Nucleus accumbens (tissue), 56 donors: ENCODE data around the gene SPC25.

Experiments used
- DNase-seq, 56 donors: peaks; one replicate each; lab custom pipeline; 2025; lab: John Stamatoyannopoulos, UW

SPC25 gene

DNA sequence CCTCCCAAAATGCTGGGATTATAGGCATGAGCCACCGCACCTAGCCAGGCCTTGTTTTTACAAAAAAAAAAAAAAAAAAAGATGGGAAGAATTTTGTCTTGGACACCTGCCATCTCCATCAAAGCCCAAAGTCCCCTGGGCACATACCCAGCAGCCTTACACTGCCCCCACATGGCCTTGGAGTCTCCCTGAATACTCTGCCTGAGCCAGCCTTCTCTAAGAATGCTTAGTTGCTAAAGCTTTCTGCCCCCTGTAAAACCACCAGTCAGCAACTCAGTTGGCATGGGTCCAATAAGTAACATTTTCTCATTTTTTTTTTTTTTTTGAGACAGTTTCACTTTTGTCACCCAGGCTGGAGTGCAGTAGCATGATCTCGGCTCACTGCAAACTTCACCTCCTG is 40.6 kb downstream of the SPC25 start:
- DNase-seq = peak in 1 of 56 donors; percentile 5

DNA sequence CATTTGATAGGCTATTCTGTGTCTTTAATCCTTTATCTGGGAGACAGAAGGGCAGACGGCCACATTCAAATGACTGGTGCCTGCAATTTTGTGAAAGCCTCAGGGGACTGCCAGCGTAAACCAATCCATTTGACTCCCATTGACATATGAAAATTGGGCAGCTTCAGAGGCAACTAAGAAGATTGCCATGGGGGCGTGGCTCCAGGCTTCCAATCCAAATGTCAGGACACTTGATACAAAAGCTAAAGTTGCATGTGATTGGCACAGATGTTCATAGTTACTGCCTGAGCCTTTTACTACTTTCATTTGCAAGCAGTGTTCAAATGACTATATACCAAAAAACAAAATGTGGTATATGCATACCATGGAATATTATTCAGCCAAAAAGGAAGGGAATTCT is 42.0 kb downstream of the SPC25 start:
- DNase-seq = no peak

DNA sequence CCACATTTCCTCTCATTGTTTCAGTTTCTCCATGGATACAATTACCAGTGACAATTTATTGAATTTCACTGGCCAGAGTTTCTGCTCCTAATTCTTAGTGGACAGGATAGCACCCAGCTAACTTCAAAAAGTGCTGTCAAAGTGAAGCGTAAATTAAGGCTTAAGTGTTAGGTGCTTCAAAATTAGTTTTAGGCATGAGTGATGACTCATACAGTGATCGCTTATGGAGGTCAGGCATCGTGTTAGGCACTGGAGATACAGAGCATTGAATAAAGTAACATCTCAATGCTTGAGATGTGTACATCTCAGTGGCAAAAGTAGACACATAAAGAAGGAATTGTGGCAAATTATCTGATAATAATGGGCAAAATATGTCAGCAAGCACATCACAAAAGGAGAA is 47.0 kb downstream of the SPC25 start:
- no peak for DNase-seq

DNA sequence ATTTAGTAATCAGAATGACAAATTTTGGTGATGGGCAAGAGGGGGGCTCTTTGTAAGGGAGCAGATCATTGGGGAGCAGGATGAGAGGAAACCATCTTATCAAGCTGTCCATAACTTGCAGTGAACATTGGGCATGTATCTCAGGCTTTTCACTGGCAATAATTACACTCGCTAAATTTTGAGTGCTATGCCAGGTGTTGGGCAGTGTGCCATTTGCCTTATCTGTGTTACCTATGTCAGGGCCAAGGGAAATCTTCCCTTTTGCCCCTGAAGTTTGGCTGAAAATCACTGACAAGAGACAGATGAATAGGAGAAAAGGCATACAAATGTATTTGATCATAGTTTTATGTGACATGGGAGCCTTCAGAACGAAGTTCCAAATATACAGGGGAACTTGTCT is 48.8 kb downstream of the SPC25 start:
- DNase-seq = no peak

DNA sequence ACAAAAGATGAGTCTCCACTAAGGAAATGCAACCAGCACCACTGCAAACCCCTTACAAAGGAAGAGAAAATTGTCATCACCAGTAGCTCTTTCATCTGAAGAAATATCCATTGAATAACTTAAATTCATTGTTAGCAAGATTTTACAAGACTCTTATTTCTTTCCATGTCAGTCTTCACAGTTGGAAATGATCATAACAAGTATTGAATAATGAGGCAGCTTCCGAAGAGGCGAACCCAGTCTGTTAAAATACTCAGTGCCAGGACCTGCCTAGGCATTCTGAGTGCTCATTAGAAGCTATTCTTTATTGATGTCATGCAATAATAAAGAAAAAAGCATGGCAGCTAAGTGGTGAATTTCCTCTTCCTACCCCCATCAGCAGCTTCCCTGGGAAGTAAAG is 54.3 kb downstream of the SPC25 start:
- DNase-seq = no peak

DNA sequence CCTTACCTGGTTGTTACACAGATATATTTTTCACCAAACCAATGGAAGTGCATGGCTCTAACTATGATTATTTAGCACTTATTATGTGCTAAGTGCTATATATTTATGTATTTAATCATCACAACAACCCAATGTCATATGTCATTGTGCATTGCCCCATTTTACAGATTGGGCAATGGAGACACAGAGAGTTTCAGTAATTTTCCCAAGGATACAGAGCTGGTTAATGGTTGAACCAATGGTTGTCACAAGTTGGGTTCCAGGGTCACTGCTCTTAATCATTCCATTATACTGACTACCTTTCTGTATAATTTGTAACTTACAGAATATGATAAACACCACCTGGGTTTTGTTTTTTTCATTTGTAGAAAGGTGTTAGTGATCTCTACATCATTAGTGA is 58.6 kb downstream of the SPC25 start:
- DNase-seq = no peak

DNA sequence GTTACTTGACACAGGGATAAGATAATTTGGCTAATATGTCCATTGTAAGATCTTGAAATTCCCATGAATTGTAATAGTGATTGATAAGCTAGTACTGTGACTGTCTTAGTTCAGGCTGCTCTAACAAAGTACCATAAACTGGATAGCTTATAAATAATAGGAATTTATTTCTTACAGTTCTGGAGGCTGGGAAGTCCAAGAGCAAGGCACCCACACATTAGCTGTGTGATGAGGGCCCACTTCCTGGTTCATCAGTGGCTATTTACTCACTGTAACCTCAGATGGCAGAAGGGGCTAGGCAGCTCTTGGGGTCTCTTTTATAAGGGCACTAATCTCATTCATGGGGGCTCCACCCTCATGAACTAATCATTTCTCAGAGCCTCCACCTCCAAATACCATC is 59.3 kb downstream of the SPC25 start:
- DNase-seq = no peak

DNA sequence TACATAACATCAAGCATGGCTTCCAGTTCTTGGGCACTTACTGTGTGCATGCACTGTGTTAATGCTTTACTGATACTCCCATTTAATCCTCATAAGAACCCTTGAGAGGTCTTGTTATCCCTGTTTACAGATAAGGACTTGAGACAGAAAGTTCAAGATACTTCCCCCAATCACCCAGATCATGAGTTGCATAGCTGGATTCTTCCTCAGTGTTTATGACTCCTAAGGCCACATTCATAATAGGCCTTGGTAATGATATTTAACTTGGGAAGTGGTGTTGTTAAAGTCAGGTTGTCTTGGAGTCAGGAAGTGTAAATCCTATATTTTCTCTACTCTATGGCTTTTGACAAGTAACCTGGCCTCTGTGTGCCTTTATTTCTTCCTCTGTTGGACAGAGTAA is 65.1 kb downstream of the SPC25 start:
- no peak for DNase-seq

DNA sequence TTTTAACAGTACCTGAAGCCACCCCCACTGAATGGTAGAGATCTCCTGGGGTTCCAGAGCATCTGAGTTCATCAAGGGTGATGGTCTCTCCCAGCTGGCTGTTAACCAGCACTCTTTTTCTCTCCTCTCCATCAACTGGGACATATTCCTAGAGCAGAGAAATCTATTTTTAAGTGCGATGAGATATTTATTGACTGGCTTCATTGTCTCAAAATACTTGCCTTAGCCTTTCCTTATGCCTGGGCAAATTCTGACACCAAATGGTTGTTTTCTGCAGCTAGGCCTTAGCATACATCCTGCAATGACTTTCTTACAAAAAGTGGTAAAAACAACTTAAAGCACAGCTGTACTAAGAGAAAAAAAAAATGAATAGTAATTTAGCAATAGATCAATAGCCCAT is 68.2 kb downstream of the SPC25 start:
- DNase-seq = no peak

DNA sequence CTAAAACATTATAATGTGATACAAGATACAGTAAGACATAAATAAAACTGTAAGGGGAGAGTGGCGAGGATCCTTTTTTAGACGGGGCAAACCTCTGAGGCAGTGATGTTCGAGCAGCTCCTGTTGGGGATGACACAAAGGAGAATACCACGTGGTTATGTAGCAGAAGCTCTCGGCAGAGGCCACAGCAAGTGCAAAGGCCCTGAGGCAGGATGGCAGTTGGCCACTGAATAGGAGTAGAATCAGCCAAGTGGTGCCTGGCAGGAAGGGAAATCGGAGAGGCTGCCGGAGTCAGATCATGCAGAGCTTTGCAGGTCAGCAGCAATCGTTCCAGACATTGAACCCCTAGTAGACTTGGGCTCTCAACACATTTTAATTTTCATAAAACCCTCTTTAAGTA is 68.7 kb downstream of the SPC25 start:
- DNase-seq = no peak
